Right ventricle myocardium inferior (tissue), 1 donor: Measurements from ENCODE around the gene PCYOX1L. TPM values are rescaled to one million over a fixed set of nuclear protein-coding genes. Genes with fewer than 3 reads are reported as not detected.

Experiments used
- ATAC-seq: fragments of 200-7000 bp; cut with Tn5 transposase; one replicate; pipeline ENCODE4 v1.9.1; 2020; ENCODE audit warnings: mild to moderate bottlenecking, moderate library complexity
- DNase-seq: peaks from one replicate; pipeline ENCODE4 v3.0.0; 2021; ENCODE audit errors: missing footprints
- intact Hi-C: fragments of 100-400 bp; cut with DNase I; formaldehyde crosslinking; loops from one replicate; pipeline ENCODE4 v1.11.0; 2022
- long read RNA-seq: library from polyadenylated mRNA; unstranded; transcript quantifications from one replicate; pipeline ENCODE4 v2.0.0, GENCODE V29; 2021
- total RNA-seq: library from RNA; stranded (reverse); fragmentation: NEBNext Ultra II Directional; extraction: Animal tissue kit (Norgen Biotek cat#: 25700); gene quantifications from one replicate; pipeline ENCODE4 v1.2.1, GENCODE V29; 2021
- donor health status: DM: no; HTN: yes; CAD: no; lungs with severe emphysema.

PCYOX1L gene
- total RNA-seq = 2.7 TPM
- long read RNA-seq, partial matches to known transcripts = 0 of 3 reads
- long read RNA-seq, other reads (novel, unspliced or antisense) = 1 of 3 reads

DNA sequence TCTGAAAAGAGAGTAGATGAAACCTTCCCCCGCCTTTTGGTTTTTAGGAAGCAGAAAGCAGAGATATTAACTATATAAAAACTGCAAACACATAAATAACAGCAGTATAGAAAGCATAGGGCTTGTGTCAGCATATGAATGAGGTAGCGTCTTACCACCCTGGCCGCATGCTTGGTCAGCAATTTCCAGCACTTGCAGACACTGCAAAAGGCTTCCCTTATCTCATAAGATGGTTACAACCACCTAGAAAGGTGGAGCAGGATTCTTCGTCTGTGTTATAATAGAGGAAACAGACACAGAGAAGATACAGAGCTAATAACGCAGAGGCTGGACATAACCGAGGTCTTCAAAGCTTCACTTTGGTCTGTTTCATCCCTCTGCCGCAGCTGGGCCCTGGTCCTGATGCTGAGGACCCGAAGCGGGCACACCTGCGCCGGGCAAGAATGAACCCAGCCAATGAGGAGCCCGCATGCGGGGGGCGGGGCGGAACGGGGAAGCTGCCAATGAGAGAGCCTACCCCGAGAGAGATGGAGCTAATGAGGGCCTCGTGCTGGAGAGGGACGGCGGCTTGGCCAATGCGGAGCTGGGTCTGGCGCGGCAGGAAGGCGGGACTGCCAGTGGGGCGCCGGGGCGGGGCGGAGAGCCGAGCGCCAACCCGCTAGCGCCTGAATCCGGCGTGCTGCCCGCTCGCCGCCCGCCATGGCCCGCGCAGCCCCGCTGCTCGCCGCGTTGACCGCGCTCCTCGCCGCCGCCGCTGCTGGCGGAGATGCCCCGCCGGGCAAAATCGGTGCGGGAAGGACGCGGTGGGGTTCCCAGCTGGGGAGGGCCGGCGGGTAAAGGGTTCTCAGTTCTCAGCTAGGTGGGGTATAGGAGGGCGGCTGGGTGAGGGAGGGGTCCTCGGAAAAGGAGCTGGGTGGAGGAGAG lies at the start of gene PCYOX1L:
Gene PCYOX1L, plus strand, starts transcription at position 677 of the 924 bp plus-strand sequence. Its CDS starts 23 bp downstream, at position 700.
- intact Hi-C loops = no loop called here
- peak; percentile 99 for ATAC-seq
- DNase-seq = peak; percentile 99

GRCh38 chr5:149309354-149309753 lies 48.5 kb upstream of the PCYOX1L start:
- no peak for DNase-seq
- no peak for ATAC-seq
- intact Hi-C loops = no loop called here

DNA sequence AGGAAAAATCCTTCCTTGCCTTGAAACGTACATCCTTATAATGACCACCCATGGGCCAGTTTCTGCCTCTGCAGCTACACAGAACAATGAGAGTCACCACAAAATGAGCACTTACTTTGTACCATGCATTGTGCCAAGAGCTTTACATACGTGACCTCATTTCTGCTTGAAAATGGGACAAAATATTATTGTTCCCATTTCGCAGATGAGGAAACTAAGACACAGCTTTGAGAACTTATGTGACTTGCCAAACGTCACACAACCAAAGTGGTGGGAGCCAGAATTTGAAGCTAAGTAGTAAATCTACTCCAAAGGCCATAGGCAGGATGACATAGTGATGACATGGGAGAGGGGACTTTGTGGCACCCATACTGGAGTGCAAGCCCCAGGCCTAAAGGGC lies 47.4 kb upstream of the PCYOX1L start:
- no peak for ATAC-seq
- intact Hi-C loops = no loop called here

DNA sequence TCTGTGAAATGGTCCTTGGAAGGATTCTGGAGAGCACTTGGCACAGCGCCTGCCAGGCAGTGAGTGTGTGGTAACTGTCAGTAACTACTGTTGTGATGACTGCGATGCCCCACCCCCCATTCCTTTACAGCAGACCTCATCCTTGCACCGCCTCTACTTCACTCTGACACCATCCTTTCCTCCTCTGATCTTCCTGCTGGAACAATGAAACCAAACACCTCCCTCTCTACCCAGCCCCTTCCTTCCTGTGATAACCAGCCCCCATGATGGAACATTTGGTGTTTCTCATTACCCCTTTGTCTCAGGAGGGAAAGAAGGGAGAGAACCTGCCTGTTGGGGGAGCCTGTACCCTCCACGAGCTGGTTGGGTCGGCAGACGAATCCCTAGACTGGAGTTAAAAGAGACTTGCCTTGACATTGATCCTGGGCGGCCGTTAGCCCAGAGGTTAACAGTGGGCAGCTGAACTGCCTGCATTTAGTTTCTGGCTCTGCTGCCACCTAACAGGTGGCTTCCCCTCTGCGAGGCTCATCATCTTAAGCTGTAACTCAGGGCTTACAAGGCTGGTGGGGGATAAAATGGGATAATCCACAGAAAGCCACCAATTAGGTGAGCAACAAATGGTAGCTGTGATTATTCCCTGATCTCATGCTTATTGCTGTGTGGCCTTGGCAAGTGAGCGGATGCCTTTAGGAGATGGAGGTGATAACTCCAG lies 46.7 kb upstream of the PCYOX1L start:
- intact Hi-C loops = no loop called here
- DNase-seq (no peak), ATAC-seq (peak; percentile 19)

More for the DNA sequence above, 47.4 kb upstream of the PCYOX1L start:
- DNase-seq = no peak

GRCh38 chr5:149313151-149313841 lies 44.5 kb upstream of the PCYOX1L start:
- ATAC-seq = no peak
- intact Hi-C loops = no loop called here
- DNase-seq = no peak

DNA sequence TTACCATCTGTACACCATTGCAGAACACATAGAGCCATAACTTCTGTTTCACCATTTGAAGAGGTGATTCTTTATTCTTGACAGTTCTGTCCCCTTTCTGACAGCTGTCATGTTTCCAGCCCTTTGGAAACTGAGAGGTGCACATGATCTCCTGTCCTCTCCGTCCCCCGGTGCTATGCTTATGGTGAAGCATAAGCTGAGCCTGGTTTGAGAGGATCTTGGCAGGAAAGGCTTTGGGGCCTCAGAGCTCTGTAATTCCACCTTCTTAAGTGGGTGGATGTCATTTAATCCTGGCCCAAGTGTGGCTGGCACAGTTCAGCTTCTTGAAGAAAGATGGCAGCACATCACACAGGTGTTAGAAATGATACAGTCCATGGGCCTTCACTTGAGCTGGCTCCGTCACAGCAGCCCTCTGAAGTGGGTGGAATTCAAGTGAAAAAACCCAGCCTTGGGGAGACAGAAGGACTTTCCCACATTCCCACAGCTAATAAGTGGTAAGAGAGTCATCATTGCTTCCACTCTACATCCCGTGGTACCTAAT lies 43.2 kb upstream of the PCYOX1L start:
- ATAC-seq = no peak
- DNase-seq = no peak
- intact Hi-C loops = loop anchor here (5.0 kb wide), 2 partner anchors 53 to 253 kb away; no protein-coding TSS in a partner anchor

DNA sequence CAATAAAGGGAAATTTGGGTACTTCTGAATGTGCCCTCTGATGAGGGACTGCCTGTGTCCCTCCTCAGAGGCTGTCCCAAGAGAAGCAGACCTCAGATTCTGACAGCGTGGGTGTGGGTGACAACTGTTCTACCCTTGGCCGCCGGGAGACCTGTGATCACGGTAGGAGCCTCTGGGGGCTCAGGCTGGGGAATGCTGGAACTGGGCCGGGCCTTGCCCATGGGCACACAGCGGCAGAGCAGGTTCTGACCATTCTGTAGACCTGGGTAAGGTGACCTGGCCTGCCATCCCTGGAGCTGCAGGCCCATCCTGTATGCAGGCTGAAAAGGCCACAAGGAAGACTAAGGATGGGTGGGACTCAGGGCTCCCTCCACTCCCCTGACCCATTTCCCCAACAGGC lies 42.1 kb upstream of the PCYOX1L start:
- intact Hi-C loops = loop anchor here (5.0 kb wide), 2 partner anchors 52 to 252 kb away; no protein-coding TSS in a partner anchor
- ATAC-seq (no peak), DNase-seq (no peak)

DNA sequence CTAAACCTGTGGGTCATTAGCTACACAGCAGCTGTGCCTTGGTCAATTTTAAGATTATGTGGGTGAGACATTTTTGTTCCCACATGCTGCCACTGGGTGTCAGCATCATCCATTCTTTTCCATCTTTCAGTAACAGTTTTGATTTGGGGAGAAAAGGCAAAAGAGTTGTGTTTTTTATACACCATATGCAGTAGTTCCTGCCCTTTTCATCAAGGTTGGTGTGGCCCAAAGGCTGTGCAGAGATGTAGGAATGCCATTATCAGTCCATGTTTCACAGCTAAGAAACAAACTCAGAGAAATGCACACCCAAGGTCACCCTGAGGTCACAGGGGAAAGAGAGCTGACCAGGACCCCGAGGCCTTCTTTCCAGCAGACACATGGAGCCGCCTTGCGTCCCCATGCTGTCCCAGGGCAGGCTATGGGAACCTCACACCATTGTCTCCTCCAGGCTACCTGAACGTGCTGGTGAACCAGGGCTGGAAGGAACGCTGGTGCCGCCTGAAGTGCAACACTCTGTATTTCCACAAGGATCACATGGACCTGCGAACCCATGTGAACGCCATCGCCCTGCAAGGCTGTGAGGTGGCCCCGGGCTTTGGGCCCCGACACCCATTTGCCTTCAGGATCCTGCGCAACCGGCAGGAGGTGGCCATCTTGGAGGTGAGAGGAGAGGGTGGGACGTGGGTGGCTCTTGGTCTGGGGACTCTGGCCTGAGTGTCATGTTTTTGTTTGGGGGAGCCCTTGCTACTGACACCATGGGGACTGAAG lies 40.4 kb upstream of the PCYOX1L start:
- intact Hi-C loops = loop anchor here (5.0 kb wide), 2 partner anchors 50 to 250 kb away; no protein-coding TSS in a partner anchor
- DNase-seq (no peak), ATAC-seq (no peak)

GRCh38 chr5:149319174-149319573 lies 38.7 kb upstream of the PCYOX1L start:
- DNase-seq = no peak
- intact Hi-C loops = loop anchor here (1.0 to 5.0 kb wide), 3 partner anchors 47 to 248 kb away; no protein-coding TSS in a partner anchor
- no peak for ATAC-seq

DNA sequence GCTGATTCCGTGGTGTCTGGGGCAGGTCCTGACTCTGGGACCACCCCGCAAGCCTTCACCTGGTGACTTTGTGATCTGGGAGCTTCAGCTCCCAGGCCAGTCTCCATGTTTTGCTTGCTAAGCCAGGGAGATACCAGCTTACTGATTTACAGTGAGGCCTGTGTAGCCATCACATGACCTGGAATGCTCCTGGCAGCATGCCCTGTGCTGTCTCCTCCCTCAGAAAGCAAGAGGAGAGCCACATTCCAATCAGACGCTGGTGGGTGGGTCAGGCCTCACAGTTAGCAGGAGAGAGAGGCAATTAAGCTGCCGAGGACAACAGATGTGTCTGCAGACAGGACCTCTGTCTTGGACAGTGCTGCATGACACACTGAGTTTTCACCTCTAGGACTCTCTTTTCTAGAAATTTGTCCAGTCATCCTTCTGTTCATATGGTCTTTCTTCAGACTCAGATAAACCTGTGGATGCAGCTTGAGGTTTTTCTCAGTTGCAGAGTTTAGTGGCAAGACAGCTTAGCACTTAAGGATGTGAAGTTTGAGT lies 37.0 kb upstream of the PCYOX1L start:
- peak; percentile 92 for DNase-seq
- ATAC-seq = peak; percentile 92
- intact Hi-C loops = no loop called here

DNA sequence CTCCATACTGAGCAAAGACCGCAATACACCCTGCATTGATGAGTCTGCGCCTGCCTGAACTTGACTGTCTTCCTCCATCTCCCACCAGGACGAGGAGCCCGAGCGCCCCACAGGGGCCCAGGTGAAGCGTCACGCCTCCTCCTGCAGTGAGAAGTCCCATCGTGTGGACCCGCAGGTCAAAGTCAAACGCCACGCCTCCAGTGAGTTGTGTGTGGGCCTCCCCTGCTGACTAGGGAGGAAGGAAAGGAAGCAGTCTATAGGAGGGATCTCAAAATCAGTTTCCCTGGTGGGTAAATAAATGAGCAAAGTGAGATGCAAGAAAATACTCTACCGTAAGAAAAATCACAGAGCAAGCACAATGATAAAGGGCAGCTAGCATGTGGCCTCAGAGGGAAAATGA lies 35.3 kb upstream of the PCYOX1L start:
- no peak for DNase-seq
- intact Hi-C loops = no loop called here
- no peak for ATAC-seq

DNA sequence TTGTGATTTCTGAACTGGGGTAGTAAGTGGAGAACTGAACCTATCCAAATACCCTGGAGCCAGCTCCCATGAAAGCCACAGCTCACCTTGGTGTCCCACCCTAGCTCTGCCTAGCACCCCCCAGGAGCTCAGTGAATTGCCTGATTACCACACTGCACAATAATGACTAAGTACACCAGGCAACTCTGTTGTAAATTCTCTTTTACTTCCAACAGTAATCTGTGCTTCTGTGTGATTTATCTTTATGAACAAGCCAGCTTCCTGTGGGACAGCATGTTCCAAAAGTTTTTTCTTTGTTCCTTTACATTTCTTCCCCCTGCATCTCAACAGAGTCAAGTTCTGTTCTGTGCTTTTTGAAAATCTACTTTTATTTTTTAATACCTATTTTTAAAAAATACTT lies 34.6 kb upstream of the PCYOX1L start:
- intact Hi-C loops = no loop called here
- DNase-seq = no peak
- no peak for ATAC-seq

- no peak for DNase-seq
- intact Hi-C loops = no loop called here
- ATAC-seq = no peak
Measured at GRCh38 chr5:149323621-149324205, 34.1 kb upstream of the PCYOX1L start.

DNA sequence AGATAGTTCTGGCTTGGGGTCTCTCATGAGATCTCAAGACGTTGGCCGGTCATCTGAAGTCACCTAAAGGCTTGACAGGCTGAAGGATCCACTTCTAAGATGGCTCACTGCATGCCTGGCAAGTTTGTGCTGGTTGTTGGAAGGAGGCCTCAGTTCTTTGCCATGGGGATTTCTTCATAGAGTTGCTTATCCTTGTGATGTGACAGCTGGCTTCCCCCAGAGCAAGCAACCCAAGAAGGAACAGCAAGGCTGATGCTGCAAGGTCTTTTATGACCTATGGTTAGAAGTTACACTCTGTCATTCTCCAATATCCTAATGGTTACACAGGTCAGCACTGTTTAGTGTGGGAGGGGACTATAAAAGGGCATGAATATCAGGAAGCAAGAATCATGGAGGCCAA lies 33.2 kb upstream of the PCYOX1L start:
- ATAC-seq (no peak), DNase-seq (no peak)
- intact Hi-C loops = no loop called here

- ATAC-seq = no peak
- intact Hi-C loops = no loop called here
- no peak for DNase-seq
Measured at GRCh38 chr5:149325166-149325735, 32.6 kb upstream of the PCYOX1L start.

GRCh38 chr5:149325894-149326293 lies 32.0 kb upstream of the PCYOX1L start:
- intact Hi-C loops = no loop called here
- DNase-seq (no peak), ATAC-seq (no peak)

- intact Hi-C loops = no loop called here
- no peak for ATAC-seq
Measured at GRCh38 chr5:149326611-149327010, 31.2 kb upstream of the PCYOX1L start.

More at GRCh38 chr5:149326611-149327010, 31.2 kb upstream of the PCYOX1L start:
- DNase-seq = no peak
